Activated T-helper 17 cell treated with anti-CD3 and anti-CD28 coated beads, Interleukin-2, amount 50 U/mL, for 72 hours (primary cell): Measurements from ENCODE around the gene ACTL6B. TPM values are rescaled to one million over a fixed set of nuclear protein-coding genes. Genes with fewer than 3 reads are reported as not detected.

Experiments
- total RNA-seq, 2 donors: library from RNA; stranded (reverse); gene quantifications; one replicate each; pipeline ENCODE4 v1.2.3, GENCODE V29; 2022

Gene ACTL6B
- total RNA-seq, 2 donors from 2014 or later: not detected

Other genes starting within 250 kb of the ACTL6B start
- 1 to 10 TPM; 3.1 to 3.8 TPM for gene ZCWPW1, start 227.7 kb downstream of the ACTL6B start, total RNA-seq
- 10 to 100 TPM; 59.5 to 65.2 TPM for gene MEPCE, start 226.6 kb downstream of the ACTL6B start, total RNA-seq
- gene PPP1R35, start 220.0 kb downstream of the ACTL6B start, total RNA-seq: 10 to 100 TPM; 51.2 to 63.6 TPM
- 10 to 100 TPM in 1 of 2 donors, 1 to 10 TPM in 1; 3.3 to 17.3 TPM for gene SPACDR, start 192.2 kb downstream of the ACTL6B start, total RNA-seq
- 100 to 1,000 TPM in 1 of 2 donors, 10 to 100 TPM in 1; 88.5 to 163 TPM for gene TSC22D4, start 177.2 kb downstream of the ACTL6B start, total RNA-seq
- gene NYAP1, start 172.5 kb downstream of the ACTL6B start, total RNA-seq: under 1 TPM; 0.15 to 0.19 TPM
- gene AGFG2, start 117.2 kb downstream of the ACTL6B start, total RNA-seq: 10 to 100 TPM; 48.3 to 50.7 TPM
- 10 to 100 TPM in 1 of 2 donors, 1 to 10 TPM in 1; 7.6 to 12.9 TPM for gene SAP25, start 82.5 kb downstream of the ACTL6B start, total RNA-seq
- 10 to 100 TPM; 81.1 to 96.4 TPM for gene LRCH4, start 70.3 kb downstream of the ACTL6B start, total RNA-seq
- gene FBXO24, start 70.1 kb downstream of the ACTL6B start, total RNA-seq: 1 to 10 TPM; 1.5 to 5.6 TPM
- gene PCOLCE, start 54.1 kb downstream of the ACTL6B start, total RNA-seq: 10 to 100 TPM; 10.7 to 22.2 TPM
- 10 to 100 TPM; 21.0 to 32.7 TPM for gene MOSPD3, start 43.9 kb downstream of the ACTL6B start, total RNA-seq
- gene TFR2, start 14.9 kb downstream of the ACTL6B start, total RNA-seq: 10 to 100 TPM; 30.8 to 39.4 TPM
- gene GNB2, start 17.3 kb upstream of the ACTL6B start, total RNA-seq: 100 to 1,000 TPM; 181 to 271 TPM
- gene GIGYF1, start 37.8 kb upstream of the ACTL6B start, total RNA-seq: 10 to 100 TPM; 40.2 to 53.1 TPM
- 10 to 100 TPM; 29.6 to 68.9 TPM for gene POP7, start 49.7 kb upstream of the ACTL6B start, total RNA-seq
- not detected for gene EPO, start 64.0 kb upstream of the ACTL6B start, total RNA-seq
- gene ZAN, start 77.1 kb upstream of the ACTL6B start, total RNA-seq: not detected
- gene EPHB4, start 171.1 kb upstream of the ACTL6B start, total RNA-seq: 1 to 10 TPM; 4.1 to 6.4 TPM
- gene SLC12A9, start 196.3 kb upstream of the ACTL6B start, total RNA-seq: 10 to 100 TPM; 15.7 to 30.1 TPM
- 10 to 100 TPM; 36.5 to 43.5 TPM for gene TRIP6, start 210.9 kb upstream of the ACTL6B start, total RNA-seq
- 100 to 1,000 TPM; 208 to 255 TPM for gene SRRT, start 218.7 kb upstream of the ACTL6B start, total RNA-seq
- gene UFSP1, start 233.3 kb upstream of the ACTL6B start, total RNA-seq: 1 to 10 TPM in 1 of 2 donors, under 1 TPM in 1; 0.79 to 3.2 TPM
- gene ACHE, start 239.4 kb upstream of the ACTL6B start, total RNA-seq: not detected